Hematopoietic multipotent progenitor cell treated with erythropoietin and hydrocortisone succinate and interleukin-3 and kit ligand, for 15 days (in vitro differentiated cells): ENCODE measurements around the gene DISP3.
A peak's percentile ranks its signal among the peaks of the same experiment; 100 is the strongest.

Experiments
- DNase-seq: peaks from one replicate; pipeline ENCODE4 v3.0.0-alpha.2; 2015; ENCODE audit warnings: low spot score

The DISP3 gene, protein sequence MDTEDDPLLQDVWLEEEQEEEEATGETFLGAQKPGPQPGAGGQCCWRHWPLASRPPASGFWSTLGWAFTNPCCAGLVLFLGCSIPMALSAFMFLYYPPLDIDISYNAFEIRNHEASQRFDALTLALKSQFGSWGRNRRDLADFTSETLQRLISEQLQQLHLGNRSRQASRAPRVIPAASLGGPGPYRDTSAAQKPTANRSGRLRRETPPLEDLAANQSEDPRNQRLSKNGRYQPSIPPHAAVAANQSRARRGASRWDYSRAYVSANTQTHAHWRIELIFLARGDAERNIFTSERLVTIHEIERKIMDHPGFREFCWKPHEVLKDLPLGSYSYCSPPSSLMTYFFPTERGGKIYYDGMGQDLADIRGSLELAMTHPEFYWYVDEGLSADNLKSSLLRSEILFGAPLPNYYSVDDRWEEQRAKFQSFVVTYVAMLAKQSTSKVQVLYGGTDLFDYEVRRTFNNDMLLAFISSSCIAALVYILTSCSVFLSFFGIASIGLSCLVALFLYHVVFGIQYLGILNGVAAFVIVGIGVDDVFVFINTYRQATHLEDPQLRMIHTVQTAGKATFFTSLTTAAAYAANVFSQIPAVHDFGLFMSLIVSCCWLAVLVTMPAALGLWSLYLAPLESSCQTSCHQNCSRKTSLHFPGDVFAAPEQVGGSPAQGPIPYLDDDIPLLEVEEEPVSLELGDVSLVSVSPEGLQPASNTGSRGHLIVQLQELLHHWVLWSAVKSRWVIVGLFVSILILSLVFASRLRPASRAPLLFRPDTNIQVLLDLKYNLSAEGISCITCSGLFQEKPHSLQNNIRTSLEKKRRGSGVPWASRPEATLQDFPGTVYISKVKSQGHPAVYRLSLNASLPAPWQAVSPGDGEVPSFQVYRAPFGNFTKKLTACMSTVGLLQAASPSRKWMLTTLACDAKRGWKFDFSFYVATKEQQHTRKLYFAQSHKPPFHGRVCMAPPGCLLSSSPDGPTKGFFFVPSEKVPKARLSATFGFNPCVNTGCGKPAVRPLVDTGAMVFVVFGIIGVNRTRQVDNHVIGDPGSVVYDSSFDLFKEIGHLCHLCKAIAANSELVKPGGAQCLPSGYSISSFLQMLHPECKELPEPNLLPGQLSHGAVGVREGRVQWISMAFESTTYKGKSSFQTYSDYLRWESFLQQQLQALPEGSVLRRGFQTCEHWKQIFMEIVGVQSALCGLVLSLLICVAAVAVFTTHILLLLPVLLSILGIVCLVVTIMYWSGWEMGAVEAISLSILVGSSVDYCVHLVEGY (N-terminal part only)

DNA sequence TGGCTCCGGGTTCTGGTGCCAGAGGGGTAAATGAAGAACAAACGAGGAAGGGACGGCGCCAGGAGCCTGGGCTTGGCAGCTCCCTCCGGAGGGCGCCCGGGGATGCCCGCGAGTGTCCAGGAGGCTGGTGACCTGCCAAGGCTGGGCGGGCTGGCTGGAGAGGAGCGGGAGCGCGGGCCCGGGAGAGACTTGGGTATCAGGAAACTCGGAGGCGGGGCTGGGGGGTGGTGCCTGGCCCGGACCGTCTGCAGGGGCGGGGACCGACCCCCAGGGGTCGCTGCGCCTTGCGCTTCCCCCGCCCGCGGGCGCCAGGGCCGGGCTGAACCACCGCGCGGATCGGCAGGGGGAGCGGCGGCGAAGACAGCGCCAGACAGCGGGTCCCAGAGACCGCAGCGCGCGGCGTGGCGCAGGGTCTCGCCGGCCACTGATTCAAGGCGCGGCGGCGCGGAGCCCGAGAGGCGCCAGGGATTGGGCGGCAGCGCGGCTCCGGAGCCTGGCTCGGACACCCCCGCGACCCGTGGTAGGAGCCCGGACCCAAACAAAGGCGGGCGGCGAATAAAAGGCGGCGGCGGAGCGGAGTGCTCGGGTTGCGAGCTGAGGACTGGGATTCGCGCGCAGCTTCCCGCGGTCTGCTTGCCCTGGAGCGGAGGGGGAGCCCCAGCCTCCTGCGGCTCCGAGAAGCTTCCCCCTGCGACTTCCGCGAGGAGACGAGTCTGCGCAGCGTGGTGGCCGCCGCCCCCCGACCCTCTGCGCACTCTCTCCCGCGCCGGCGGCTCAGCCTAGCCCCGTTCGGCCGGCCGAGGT, at the start of gene DISP3:
DISP3 (plus strand) TSS at position 585 of the 804 bp plus-strand sequence. CDS start 21,838 bp downstream, outside the sequence.
- peak; percentile 36 for DNase-seq

DNA sequence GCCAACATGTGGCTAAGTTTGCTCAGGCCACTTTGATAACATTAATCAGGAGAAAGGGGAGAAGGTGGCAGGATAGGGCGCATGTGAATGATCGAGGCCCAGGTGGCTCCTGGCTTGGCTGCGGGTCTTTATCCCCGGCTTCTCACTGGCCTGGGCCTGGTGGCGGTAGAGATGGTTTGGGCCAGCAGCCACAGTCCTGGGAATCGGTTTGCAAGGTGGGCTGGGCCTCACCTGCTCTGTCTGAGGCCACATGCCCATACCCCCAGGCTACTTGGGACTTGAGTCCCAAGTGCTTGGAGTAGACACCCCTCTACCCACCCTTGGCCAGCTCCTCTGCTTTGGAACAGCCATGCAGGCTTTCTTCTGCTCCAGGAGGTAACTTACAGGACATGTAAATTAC, 49.7 kb upstream of the DISP3 start:
- no peak for DNase-seq

- DNase-seq: no peak
Observed at GRCh38 chr1:11429935-11430334, 49.0 kb upstream of the DISP3 start.

GRCh38 chr1:11431941-11432507, 46.9 kb upstream of the DISP3 start:
- DNase-seq: no peak

DNA sequence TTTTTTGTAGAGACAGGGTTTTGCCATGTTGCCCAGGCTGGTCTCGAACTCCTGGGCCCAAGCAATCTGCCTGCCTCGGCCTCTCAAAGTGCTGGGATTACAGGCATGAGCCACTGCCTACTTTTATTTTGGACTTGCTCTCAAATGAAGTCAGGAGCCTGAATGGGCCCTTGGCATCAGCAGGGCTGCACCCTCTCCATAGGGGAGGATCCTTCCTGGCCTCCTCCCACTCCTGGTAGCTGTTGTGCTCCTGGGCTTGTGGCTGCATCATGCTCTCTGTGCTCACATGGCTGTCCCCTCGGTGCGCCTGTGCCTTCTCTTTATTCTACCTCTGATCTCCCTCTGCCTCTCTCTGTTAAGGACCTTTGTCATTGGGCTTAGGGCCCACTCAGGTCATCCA, 46.4 kb upstream of the DISP3 start:
- DNase-seq: no peak

- DNase-seq: no peak
Observed at GRCh38 chr1:11434501-11434900, 44.5 kb upstream of the DISP3 start.

GRCh38 chr1:11434926-11435325, 44.0 kb upstream of the DISP3 start:
- no peak for DNase-seq

DNA sequence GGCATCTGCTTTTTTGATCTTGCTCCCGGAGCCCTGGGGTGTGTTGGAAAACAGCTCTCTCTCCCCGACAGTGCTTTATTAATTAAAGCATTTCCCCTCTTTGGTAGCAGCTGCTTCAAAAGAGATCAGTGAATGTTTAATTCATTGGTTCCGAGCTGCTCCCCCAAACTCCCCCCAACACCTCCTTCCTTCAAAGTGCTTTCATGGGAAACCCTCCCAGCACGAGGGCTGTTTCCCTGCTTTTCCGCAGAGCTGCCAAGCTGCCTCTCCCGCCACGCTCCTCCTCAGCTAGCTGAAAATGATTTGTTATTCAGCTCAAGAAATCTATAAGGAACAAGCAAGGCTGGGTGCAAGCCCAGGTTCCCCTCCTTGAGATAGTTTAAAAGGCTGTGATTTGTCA, 40.0 kb upstream of the DISP3 start:
- DNase-seq: no peak

DNA sequence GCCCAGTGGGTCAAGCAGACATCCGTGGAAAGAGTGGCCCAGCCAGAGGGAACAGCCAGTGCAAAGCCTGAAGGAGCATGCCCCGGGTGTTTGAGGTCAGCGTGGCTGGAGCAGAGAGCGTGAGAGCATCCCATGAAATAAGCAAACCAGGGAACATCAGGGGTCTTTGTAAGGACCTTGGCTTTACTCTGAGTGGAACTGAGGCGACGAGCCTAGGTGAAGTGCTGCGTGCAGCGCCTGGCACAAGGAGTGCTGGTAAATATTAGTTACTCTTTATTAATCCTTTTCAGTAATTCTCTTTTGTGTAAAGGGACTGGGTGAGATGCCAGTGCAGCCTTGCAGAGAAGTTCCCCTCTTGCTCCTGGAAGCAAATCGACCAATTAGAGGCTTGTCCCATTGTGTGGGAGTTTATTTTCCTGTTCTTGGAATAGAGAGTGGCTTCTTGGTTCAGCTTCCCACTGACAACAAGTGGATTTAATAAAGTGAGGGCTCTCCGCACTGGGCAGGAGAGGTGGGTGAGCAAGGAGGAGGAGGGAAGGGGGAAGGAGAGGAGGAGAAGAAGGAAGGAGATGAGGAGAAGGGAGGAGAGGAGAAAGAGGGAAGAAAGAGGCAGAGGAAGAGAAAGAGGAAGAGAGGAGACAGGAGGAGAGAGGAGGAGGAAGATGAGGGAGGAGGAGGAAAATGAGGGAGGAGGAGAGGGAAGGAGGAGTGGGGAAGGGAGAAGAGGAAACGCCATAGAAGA, 37.6 kb upstream of the DISP3 start:
- DNase-seq: no peak

DNA sequence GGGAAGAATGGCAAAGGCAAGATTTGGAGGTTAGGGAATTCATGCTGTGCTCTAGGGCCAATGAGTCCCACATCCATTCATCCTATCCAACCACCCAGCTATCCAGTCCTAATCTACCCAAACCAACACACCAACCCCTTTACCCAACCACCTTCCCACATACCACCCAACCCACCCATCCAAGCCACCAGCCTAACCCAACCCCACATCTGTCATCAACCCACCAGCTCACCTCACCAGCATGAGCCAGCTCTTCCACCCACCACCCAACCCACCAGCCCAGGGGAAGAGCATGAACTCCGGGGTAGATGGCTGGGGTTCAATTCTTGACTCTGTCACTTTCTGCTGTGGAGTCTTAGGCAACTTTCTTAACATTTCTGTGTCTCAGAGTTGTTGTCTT, 35.9 kb upstream of the DISP3 start:
- DNase-seq: no peak

- DNase-seq: no peak
Observed at GRCh38 chr1:11443961-11444658, 34.8 kb upstream of the DISP3 start.

DNA sequence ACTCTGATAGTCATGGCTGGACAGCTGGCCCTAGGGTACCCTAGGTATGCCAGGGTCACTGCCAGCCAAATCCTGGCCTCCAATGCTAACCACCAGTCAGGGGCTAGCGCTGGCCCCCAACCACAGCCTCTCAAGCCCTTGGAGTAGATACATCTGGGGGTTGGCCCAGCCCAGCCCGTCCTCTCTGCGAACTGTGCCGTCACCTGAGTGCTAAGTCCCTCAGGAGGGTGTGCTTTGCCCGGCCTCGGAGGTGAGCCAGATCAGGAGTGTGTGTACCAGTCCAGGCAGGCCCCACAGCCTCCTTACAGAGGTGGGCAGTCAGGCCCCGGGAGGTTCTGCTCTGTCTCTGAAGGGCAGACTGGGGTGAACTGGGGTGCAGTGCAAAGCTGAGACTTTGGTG, 34.0 kb upstream of the DISP3 start:
- DNase-seq: no peak

- no peak for DNase-seq
Observed at GRCh38 chr1:11447903-11448302, 31.1 kb upstream of the DISP3 start.

DNA sequence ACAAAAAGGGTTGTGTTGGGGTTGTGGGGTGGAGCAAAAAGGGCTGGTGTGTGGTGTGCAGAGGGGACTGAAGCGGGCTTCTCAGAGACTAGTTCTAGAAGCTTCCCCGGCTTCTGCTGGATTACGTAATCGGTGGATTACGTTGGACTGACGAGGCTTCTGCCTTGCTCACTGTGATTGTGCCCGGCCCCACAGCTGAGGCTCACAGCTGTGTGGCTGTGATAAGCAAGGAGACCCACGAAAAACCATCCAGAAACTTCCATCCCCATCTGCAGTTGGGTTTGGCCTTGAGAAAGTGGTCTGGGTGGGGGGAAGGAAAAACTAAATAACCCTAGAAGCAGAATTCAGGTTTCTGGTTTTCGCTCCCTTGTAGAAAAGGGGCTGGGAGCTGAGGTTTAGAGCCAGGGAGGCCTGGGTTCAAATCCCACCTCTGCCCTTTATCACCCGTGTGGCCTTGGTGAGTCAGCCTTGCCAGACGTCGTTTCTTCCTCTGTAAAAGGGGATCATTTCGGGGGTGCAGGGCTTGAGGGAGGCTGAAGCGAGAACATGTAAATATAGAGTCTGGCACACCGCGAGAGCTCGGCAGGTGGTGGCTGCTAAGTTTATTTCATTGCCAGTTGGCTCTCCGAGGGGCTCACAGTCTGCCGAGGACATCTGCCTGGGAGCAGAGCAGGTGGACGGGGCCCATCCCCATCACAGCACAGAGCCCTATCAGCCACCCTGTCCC, 30.4 kb upstream of the DISP3 start:
- DNase-seq: no peak

DNA sequence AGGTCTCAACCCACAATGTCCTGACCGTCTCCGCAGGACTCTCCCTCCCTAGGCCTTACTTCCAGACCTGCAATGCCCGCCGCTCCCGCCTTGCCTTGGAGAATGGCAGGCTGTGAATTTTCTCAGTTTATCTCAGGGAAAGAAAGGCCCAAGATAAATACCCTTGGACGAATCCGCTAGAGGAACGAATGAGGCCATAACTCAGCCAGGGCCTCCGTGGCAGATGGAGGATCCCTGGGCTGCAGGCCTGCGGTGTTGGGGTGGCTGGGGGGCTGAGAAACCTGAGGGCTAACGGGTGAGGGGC, 29.9 kb upstream of the DISP3 start:
- DNase-seq: no peak

DNA sequence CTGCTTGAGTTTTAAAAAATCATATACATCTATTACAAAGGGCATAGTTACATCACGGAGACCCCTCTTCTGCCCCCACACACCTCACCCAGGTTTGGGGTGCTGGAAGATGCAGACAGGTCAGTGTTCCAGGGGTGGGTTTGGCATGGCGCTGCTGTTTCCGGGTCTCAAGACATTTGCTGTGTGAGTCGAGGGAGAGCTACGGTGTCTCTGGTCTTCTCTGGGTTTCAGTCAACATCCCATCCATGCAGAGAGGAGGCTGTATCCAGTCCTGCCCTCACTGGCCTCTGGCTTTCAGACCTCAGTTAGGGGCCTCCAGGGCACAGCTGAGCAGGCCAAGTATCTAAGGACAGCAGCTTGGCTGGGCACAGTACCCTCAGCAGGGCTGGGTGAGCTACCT, 28.6 kb upstream of the DISP3 start:
- no peak for DNase-seq

DNA sequence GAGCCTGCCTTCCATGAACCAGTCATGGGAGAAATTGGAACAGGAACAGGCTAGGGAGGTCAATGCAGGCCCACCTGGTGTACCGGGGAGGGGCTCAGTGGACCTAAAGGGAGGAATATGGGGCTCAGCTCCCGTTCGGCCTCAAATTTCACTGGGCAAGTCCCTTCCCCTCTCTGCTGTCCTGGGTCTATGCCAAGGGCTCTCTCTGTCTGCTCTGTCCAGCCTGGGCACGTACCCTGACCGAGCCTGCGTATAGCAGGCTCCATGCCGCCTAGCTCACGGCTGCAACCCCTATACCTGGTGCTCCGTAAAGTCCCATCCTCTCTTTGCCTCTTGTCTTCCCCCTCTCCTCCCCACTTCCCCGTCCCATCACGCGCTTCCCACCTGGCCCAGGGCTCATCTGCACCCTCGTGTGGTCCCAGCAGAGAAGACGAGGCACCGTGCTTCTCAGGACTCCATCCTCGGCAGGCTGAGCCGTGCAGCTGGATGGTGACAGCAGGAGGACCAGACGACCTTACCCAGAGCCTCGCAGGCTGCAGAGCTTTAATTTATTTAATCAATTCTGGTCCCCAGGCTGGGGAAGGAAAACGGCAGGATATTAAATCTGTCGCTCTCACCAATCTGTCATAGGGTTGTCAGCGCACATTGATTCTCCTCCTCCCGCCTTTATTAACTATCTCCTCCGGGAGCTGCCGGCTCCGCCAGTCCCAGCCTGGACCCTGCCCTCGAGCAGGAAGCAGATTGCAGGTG, 25.0 kb upstream of the DISP3 start:
- DNase-seq: no peak

- DNase-seq: no peak
Observed at GRCh38 chr1:11455967-11456570, 22.9 kb upstream of the DISP3 start.
